K562 (cell line): Measurements from ENCODE around the gene POLR1H.

ENCODE experiments used
- MYC ChIP-seq, 2 experiments: fragments of 250-450 bp in 1 of 2; sonication (Bioruptor Pico) in 1 of 2; IDR thresholded peaks; 2 replicates each; pipeline versions ENCODE4 v1.5.1 to v1.6.1; 2012 to 2021; ENCODE audit warnings: low read depth in 2 of 2, borderline replicate concordance in 1 of 2, improper control_type of control experiment in 1 of 2, low read length in 1 of 2, mild to moderate bottlenecking in 1 of 2, moderate library complexity in 1 of 2
- PBX2 ChIP-seq, 2 experiments: IDR thresholded peaks in 1 of 2; conservative IDR thresholded peaks in 1 of 2; 2 replicates each; pipeline ENCODE4 v1.6.1; 2016; ENCODE audit warnings: low read depth in 2 of 2, mild to moderate bottlenecking in 1 of 2, missing compliant biosample characterization in 1 of 2, missing genetic modification characterization in 1 of 2, moderate library complexity in 1 of 2
- ZFP36 ChIP-seq: fragments of 150-350 bp; IDR thresholded peaks from 2 replicates; pipeline ENCODE4 v1.6.1; 2018; ENCODE audit warnings: low read length, low read depth; ENCODE audit not compliant: partially characterized antibody

DNA sequence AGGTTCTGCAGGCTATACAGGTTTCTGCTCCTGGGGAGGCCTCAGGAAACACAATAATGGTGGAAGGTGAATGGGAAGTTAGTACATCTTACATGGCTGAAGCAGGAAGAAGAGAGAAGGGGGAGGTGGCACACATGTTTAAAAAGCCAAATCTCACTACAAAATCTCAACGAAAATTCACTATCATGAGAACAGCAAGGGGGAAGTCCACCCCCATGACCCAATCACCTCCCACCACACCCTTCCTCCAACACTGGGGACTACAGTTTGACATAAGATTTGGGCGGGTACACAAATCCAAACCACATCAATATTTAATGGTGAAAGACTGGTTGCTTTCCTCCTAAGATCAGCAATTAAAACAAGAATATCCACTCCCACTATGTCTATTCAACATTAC, 13.8 kb upstream of the POLR1H start:
- TF ChIP-seq ZFP36, result no peak
- TF ChIP-seq PBX2 (CRISPR knock-in tag; IDR thresholded peaks at IDR 0.05; ENCODE audit: low read depth), result no peak
- no peak for TF ChIP-seq PBX2 (tag; conservative IDR thresholded peaks at IDR 0.05; ENCODE audit: low read depth)
- TF ChIP-seq MYC (IDR thresholded peaks at IDR 0.05; ENCODE audit: low read depth, low read length), result peak; percentile 18; the same call in 1 of the 2 replicates
- no peak for TF ChIP-seq MYC (CRISPR knock-in tag; IDR thresholded peaks at IDR 0.05; ENCODE audit: borderline replicate concordance, low read depth)
